Kidney (tissue), 14 donors: ENCODE measurements around the gene FCGR1A. TPM values are rescaled to one million over a fixed set of nuclear protein-coding genes. Genes with fewer than 3 reads are reported as not detected.
"Not testable (repeated sequence)": the region's sequence is repeated elsewhere in the genome, so short reads cannot be mapped to it uniquely, and the experiment has no call there.

ENCODE experiments used
- DNase-seq, 5 donors: peaks; one replicate each; pipeline ENCODE4 v3.0.0-alpha.2; 2013 to 2020
- FAIRE-seq: peaks from 2 replicates; lab custom pipeline; 2012; peaks lifted over from hg19 to GRCh38; lab: Jason Lieb, UNC
- H3K27ac ChIP-seq, 2 donors: one replicate each; pipeline ENCODE4 v1.7.0; 2013; ENCODE audit warnings: low read depth in 2 of 2, low read length in 2 of 2, inconsistent platforms in 1 of 2
- H3K27me3 ChIP-seq: one replicate; pipeline ENCODE4 v1.7.1; 2013; ENCODE audit warnings: low read length, inconsistent platforms; ENCODE audit not compliant: control insufficient read depth, insufficient read depth
- H3K36me3 ChIP-seq, 3 donors: one replicate each; pipeline versions ENCODE4 v1.7.0 to v1.7.1; 2013; ENCODE audit warnings: low read length in 3 of 3, control low read depth in 1 of 3, inconsistent platforms in 1 of 3; ENCODE audit not compliant: insufficient read depth in 3 of 3, control insufficient read depth in 2 of 3
- H3K4me1 ChIP-seq, 3 donors: one replicate each; pipeline versions ENCODE4 v1.7.0 to v1.7.1; 2013; ENCODE audit warnings: low read length in 3 of 3, inconsistent platforms in 1 of 3, low read depth in 1 of 3; ENCODE audit not compliant: control insufficient read depth in 2 of 3, insufficient read depth in 2 of 3
- H3K4me3 ChIP-seq, 3 donors: one replicate each; pipeline versions ENCODE4 v1.7.0 to v1.8.1; 2013; ENCODE audit warnings: low read length in 3 of 3, control low read depth in 1 of 3, inconsistent platforms in 1 of 3
- H3K9ac ChIP-seq, 3 donors: one replicate each; pipeline versions ENCODE4 v1.7.0 to v1.7.1; 2013; ENCODE audit warnings: low read length in 3 of 3, control low read depth in 1 of 3, inconsistent platforms in 1 of 3
- H3K9me3 ChIP-seq, 3 donors: one replicate each; pipeline versions ENCODE4 v1.7.0 to v1.7.1; 2013; ENCODE audit warnings: low read length in 3 of 3, control low read depth in 1 of 3, inconsistent platforms in 1 of 3; ENCODE audit not compliant: control insufficient read depth in 2 of 3, insufficient read depth in 1 of 3
- intact Hi-C: fragments of 100-400 bp; cut with DNase I; formaldehyde crosslinking; loops from one replicate; pipeline ENCODE4 v1.11.1; 2022
- polyA plus RNA-seq: library from polyadenylated mRNA; stranded (reverse); fragments of 350-450 nt; fragmentation: Illumina TruSeq; extraction: RNeasy Lipid Tissue Mini Kit (QIAGEN cat#74804); gene quantifications from one replicate; pipeline ENCODE4 v1.2.3, GENCODE V29; 2014; ENCODE audit warnings: low read depth, low replicate concordance; ENCODE audit not compliant: insufficient read depth
- total RNA-seq: library from RNA; stranded (reverse); fragmentation: NEBNext Ultra II Directional; extraction: Animal tissue kit (Norgen Biotek cat#: 25700); gene quantifications from one replicate; pipeline ENCODE4 v1.2.1, GENCODE V29; 2021
- TF ChIP-seq, protein P1 (sequence below): IDR thresholded peaks from 3 replicates; pipeline ENCODE4 v1.5.1; 2012; ENCODE audit warnings: mild to moderate bottlenecking, moderate library complexity, borderline replicate concordance; ENCODE audit not compliant: insufficient read depth; ENCODE audit errors: extremely low read depth
- donor health status: control.
- donor health status: control.
- donor health status: control.
- donor health status: control.
- donor health status: control.
- donor health status: DM: yes; HTN: yes; CAD: no.
- donor health status: Normal renal cell carcinoma (clear cell type).

FCGR1A gene
- total and polyA plus RNA-seq, 2 donors from 2014 or later: 18.0 to 19.5 TPM

- FAIRE-seq, DNase-seq, intact Hi-C loops: not testable (repeated sequence)
Observed at GRCh38 chr1:149783289-149783688, 795 bp downstream of the FCGR1A start.

DNA sequence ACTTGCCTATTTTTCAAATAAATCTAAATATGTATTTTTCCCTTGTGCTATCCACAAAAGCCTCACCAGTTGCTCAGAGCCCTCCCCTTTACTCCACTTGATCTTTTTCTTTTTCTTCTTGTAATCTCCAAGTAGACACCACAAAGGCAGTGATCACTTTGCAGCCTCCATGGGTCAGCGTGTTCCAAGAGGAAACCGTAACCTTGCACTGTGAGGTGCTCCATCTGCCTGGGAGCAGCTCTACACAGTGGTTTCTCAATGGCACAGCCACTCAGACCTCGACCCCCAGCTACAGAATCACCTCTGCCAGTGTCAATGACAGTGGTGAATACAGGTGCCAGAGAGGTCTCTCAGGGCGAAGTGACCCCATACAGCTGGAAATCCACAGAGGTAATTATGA is 1.4 kb downstream of the FCGR1A start:
- H3K4me3 ChIP-seq, H3K27me3 ChIP-seq, H3K27ac ChIP-seq, H3K4me1 ChIP-seq, DNase-seq, H3K9me3 ChIP-seq, H3K9ac ChIP-seq, FAIRE-seq, H3K36me3 ChIP-seq, intact Hi-C loops: not testable (repeated sequence)

More at GRCh38 chr1:149783289-149783688, 795 bp downstream of the FCGR1A start:
- not testable (repeated sequence) for H3K36me3 ChIP-seq, H3K4me3 ChIP-seq, H3K9ac ChIP-seq, H3K4me1 ChIP-seq, H3K9me3 ChIP-seq, H3K27ac ChIP-seq, H3K27me3 ChIP-seq

DNA sequence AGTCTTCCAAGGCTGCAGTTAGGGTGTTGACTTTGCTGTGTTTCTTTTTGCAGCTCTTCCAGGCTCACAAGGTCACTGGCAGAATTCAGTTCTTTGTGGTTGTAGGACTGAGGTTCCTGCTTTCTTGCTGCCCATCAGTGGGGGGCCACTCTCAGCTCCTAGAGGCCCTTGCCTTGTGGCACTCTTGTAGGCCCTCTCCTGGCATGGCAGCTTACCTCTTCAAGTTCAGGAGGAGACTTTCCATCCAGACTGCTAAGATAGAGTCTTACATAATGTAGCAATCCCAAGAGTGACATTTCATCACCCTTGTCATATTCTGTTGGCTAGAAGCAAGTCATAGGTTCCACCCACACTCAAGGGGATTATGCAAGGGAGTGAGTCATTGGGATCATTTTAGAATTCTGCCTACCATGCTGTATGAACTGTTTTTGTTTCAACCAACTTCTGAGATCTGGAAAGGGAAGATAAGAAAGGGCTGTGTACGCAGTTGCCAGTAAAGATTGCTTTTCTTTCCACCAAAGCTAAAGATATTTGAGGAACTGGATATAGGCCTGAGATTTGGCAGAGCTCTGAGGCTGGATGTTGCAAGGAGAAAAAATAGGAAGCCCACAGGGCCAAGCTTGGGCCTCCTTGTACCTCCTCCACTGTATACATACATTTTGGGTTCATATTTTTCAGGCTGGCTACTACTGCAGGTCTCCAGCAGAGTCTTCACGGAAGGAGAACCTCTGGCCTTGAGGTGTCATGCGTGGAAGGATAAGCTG is 5.4 kb downstream of the FCGR1A start:
- H3K9me3 ChIP-seq, H3K27me3 ChIP-seq, H3K36me3 ChIP-seq, FAIRE-seq, intact Hi-C loops, H3K4me1 ChIP-seq, H3K9ac ChIP-seq, DNase-seq, H3K27ac ChIP-seq, H3K4me3 ChIP-seq: not testable (repeated sequence)

- H3K9me3 ChIP-seq, H3K36me3 ChIP-seq, H3K9ac ChIP-seq, H3K4me1 ChIP-seq, FAIRE-seq, intact Hi-C loops, H3K27me3 ChIP-seq: not testable (repeated sequence)
- TF ChIP-seq, protein P1, sequence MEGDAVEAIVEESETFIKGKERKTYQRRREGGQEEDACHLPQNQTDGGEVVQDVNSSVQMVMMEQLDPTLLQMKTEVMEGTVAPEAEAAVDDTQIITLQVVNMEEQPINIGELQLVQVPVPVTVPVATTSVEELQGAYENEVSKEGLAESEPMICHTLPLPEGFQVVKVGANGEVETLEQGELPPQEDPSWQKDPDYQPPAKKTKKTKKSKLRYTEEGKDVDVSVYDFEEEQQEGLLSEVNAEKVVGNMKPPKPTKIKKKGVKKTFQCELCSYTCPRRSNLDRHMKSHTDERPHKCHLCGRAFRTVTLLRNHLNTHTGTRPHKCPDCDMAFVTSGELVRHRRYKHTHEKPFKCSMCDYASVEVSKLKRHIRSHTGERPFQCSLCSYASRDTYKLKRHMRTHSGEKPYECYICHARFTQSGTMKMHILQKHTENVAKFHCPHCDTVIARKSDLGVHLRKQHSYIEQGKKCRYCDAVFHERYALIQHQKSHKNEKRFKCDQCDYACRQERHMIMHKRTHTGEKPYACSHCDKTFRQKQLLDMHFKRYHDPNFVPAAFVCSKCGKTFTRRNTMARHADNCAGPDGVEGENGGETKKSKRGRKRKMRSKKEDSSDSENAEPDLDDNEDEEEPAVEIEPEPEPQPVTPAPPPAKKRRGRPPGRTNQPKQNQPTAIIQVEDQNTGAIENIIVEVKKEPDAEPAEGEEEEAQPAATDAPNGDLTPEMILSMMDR: peak; percentile 33
- Histone ChIP-seq H3K4me3 (peak overlapping the region in 1 of 3 donors; percentile 46), H3K27ac (peak overlapping the region in 1 of 2 donors; percentile 37)
- peak; percentile 72 to 87 (median 77) for DNase-seq
Observed at GRCh38 chr1:149792502-149792901, 10.0 kb downstream of the FCGR1A start.

GRCh38 chr1:149792912-149793515 is 10.5 kb downstream of the FCGR1A start:
- DNase-seq: peak; percentile 80 to 89 (median 85)
- H3K9ac ChIP-seq, H3K27me3 ChIP-seq, H3K4me1 ChIP-seq, intact Hi-C loops, FAIRE-seq, H3K9me3 ChIP-seq, H3K27ac ChIP-seq, H3K36me3 ChIP-seq: not testable (repeated sequence)
- H3K4me3 ChIP-seq: peak overlapping the region in 1 of 3 donors; percentile 46
- TF ChIP-seq, protein P1: peak; percentile 59

GRCh38 chr1:149793885-149794284 is 11.4 kb downstream of the FCGR1A start:
- H3K27me3 ChIP-seq, intact Hi-C loops, FAIRE-seq, H3K4me1 ChIP-seq, H3K27ac ChIP-seq, H3K9me3 ChIP-seq, H3K9ac ChIP-seq, H3K36me3 ChIP-seq, DNase-seq, H3K4me3 ChIP-seq: not testable (repeated sequence)

GRCh38 chr1:149801628-149802027 is 19.1 kb downstream of the FCGR1A start:
- H3K27me3 ChIP-seq, DNase-seq, intact Hi-C loops, H3K9ac ChIP-seq, H3K4me3 ChIP-seq, FAIRE-seq, H3K36me3 ChIP-seq, H3K4me1 ChIP-seq, H3K9me3 ChIP-seq, H3K27ac ChIP-seq: not testable (repeated sequence)
